LoVo (cell line): Measurements from ENCODE around the gene FBXO11.
A peak's percentile ranks its signal among the peaks of the same experiment; 100 is the strongest.

Experiments used
- DNase-seq: peaks from one replicate; pipeline ENCODE4 v3.0.0-alpha.2; 2016; ENCODE audit warnings: low spot score

Gene FBXO11

GRCh38 chr2:47849368-47849767, 56.9 kb downstream of the FBXO11 start:
- DNase-seq: no peak

DNA sequence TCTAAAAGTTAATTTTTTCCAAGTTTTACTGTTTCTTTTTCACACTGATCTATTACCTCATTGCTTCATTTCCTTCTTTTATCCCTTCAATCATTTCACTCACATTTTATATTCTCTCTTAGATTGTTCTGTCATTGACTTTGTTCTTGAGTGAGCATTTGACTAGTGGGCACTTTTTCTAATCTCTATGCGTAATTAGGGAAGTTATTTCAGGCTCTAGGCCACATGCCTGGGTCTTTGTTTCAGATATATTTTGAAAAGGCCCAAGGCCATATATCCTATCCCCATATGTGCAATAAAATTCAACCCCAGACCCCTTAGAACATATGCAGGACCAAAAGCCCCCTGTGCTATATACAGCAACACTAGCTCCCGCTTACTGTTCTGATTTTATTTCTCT, 62.1 kb downstream of the FBXO11 start:
- DNase-seq: no peak

DNA sequence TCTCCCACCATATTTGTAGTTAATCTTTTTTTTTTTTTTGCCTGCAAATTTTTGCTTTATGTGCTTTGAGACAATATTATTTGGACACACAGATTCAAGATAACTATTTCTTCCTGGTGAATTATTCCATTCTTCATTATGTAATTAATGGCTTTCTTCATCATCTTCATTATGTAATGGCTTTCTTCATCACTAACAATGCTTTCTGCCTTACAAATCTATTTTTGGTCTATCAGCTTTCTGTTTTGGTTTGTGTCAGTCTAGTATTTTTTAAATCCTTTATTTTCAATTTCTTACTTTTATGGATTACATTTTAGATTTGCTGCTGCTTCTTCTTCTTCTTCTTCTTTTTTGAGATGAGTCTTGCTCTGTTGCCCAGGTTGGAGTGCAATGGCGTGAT, 62.9 kb downstream of the FBXO11 start:
- no peak for DNase-seq

DNA sequence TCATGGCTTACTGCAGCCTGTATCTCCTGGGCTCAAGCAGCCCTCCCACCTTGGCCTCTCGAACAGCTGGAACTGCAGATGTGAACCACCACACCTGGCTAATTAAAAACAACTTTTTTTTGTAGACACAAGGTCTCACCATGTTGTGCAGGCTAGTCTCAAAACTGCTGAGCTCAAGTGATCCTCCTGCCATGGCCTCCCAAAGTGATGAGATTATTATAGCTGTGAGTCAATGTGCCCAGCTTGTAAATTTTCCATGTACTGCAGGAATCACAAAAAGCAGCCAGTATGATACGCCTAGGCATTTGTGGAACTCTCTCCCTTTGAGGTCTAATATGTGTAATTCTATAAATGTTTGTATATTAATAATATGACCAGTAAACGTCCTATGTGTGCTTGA, 63.5 kb downstream of the FBXO11 start:
- DNase-seq: no peak

DNA sequence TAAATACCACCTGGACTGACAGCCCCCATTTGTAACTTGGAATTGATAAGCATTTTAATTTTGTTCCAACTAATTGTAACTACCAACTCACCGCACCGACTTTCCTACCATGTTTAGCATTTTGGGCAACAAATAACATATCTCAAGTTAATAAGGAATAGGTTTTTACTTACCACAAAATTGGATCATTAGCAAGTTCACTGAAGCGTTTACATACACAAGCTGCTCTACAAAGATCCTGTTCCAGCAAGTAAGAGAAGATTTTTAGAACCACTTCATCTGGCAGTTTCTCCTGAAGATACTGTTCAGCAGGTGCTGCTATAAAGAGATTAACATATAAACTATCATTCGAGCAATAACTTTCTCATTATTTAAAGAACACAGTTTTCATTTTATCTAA, 67.6 kb downstream of the FBXO11 start:
- DNase-seq: no peak

GRCh38 chr2:47838249-47838648, 68.0 kb downstream of the FBXO11 start:
- no peak for DNase-seq

DNA sequence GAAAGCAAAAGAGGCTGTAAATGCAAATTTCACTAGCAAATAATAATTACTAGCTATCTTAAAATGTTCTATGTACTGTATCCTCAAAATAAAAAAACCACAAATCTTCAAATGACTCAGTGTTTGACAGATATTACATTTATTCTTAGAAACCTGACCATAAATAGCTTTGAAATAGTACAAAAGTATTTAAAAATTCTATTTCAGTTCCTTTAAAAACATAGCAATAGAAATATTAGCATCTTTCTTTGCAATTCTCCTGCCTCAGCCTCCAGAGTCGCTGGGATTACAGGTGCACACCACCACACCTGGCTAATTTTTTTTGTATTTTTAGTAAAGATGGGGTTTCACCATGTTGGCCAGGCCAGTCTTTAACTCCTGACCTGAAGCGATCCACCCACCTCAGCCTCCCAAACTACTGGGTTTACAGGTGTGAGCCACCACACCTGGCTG, 72.8 kb downstream of the FBXO11 start:
- DNase-seq: no peak

DNA sequence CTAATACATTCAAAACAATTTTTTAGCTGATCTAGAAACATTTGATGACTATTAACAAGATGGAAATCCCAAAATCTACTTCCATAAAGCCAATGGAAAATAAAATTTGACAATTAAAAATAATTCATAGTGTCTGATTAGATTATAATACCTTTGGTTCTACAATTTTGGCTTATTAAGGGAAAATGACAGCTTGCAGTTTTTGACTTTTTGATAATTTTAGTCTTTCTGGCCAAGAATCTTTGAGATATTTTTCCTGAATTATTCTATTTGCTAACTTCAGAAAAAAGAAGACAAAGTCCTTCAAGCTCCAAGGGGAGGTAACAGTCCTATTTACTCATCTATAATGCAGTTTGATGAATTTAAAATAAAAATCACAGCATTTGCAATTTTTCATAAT, 83.8 kb downstream of the FBXO11 start:
- no peak for DNase-seq

DNA sequence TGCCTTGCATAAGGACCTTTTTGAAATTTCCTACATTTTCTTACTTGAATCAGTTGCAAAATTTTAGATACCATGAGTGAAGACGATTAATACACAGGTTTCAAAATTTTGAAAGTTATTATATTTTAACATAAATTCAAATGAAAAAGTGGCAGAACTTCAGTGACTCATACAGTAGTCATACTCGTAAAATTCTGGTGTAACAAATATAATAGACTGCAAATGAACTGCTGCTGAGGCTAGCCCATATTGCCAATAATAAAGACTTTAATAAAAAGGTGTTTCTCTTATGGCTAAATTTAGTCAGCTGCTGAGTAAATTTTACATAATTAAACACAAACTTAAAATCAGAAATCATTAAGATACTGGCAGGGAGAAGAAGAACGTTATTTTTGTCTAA, 86.5 kb downstream of the FBXO11 start:
- peak; percentile 20 for DNase-seq

- no peak for DNase-seq
Observed at GRCh38 chr2:47818777-47819176, 87.5 kb downstream of the FBXO11 start.

DNA sequence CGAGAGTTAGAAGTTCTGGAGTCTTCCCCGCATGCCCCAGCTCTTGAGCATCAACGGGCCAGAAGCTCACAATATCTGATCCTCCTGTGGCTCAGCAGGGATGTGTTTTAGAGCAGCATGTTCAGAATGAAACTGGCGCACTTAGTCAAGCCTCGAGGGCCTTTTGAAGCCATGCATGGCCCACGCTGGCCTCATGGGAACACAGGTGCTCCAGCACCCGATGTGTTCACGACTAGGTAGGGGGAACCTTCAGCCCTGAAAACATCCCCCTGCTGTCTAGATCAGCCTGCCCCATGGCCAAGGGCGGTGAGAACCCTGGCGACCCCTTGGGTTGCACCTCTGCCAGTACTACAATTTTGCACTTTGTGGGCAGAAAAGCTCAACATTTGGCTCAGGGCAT, 90.5 kb downstream of the FBXO11 start:
- no peak for DNase-seq

DNA sequence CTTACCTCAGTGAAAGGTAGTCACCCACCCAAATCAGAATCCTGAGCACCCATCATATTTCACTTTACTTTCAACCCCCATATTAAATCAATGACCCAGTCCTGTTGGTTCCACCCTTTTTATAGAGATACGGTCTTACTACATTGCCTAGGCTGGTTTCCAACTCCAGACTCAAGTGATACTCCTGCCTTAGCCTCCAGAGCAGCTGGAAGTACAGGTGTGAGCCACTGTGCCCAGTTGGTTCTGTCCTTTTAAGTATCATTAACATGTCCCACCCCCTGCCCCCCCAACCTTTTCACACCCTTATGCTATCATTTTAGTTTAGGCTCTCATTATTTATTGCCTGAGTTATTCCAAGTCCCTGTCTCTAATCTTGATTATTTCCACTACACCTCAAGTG, 94.6 kb downstream of the FBXO11 start:
- no peak for DNase-seq

DNA sequence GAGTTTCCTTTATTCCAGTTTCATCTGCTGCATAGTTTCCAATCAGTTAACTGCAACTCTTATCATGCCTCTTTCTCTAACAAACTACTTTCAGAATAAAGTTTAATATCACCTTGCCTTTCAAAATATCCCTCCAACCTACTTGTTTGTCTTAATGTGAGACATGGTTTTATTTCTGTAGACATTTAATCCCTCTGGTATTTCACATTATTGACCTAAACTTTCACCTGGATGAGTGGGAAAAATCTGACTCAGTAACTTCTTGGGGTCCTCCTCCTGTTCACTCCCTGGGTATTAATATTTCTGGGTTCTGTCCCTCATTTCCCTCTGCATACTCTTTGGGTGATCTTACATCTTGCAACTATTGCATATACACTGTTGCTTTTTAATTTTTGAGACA, 95.4 kb downstream of the FBXO11 start:
- no peak for DNase-seq

DNA sequence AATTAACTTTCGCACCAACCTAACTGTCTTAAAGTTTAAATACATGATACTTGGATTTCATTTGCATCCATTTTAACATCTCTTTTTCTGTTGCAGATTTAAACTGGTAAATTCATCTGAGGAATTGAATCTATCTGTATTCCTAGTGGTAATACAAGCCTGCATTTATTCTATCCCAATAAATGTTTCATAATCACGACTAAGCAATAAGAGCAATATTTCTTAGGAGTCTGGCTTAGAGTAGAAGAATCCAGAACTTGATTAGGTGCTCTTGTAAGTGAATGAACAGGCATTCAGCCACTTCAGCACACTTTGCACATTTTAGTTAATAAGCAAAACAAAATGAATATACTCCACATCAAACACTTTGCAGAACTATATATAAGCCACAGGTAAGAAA, 96.4 kb downstream of the FBXO11 start:
- no peak for DNase-seq

- no peak for DNase-seq
Observed at GRCh38 chr2:47808614-47809013, 97.7 kb downstream of the FBXO11 start.

DNA sequence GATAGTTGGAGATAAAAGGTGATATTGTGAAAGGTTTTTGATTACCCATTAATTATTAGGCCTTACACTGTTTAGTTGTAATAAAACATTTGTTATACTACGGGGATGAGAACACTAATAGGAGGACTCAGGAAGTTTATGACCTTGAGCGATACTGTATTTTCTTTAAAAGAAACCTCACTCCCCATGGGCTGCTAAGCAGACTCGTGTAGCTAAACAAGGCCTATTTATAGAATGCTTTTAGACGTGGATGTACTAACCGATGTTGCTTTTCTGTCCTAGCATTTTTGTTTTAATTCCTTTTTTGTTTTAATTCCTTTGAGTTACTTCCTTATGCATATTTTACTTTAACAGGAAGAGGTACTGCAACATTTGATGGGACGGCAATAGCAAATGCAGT, 100.4 kb downstream of the FBXO11 start:
- no peak for DNase-seq

DNA sequence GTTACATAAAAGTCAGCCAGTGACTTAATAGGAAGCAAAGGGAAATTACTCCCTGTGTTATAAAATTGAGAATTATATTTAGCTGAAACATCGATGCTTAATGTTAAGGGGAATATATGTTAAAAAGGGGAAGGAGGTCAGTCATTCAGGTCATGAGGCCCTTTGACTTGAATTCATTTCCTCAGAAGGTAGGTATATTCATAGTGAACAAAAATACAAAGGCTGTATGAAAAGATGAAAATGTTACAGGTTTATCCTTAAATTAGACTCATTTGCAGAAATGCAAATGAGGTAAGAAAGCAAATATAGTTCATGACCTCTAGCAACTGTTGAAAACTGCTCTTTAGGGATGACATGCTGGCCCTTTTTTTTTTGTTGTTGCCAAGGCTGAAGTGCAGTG, 102.5 kb downstream of the FBXO11 start:
- no peak for DNase-seq

DNA sequence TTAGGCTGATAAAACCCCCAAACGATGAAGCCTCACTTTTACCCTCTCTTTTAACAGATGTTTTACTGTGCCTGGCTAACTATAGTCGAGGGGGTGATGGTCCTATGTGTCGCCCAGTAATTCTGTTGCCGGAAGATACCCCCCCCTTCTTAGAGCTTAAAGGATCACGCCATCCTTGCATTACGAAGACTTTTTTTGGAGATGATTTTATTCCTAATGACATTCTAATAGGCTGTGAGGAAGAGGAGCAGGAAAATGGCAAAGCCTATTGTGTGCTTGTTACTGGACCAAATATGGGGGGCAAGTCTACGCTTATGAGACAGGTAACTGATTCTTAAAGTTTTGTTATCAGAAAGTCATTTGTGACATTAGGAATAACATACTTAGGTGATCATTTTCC, 102.9 kb downstream of the FBXO11 start:
- no peak for DNase-seq

DNA sequence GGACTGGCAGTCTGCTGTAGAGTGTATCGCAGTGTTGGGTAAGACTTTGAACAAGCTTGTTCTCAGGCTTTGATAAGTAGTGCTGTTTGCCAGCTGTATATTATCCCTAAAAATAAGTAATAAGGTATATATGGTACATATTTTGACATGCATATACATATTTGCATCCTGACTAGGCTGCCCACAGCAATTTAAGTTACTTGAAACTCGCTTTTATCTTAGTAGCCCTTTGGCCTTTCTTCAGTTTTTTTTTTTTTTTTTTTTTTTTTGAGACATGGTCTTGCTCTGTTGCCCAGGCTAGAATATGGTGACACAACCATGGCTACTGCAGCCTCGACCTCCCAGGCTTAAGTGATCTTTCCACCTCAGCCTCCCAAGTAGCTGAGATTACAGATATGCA, 105.2 kb downstream of the FBXO11 start:
- DNase-seq: no peak

DNA sequence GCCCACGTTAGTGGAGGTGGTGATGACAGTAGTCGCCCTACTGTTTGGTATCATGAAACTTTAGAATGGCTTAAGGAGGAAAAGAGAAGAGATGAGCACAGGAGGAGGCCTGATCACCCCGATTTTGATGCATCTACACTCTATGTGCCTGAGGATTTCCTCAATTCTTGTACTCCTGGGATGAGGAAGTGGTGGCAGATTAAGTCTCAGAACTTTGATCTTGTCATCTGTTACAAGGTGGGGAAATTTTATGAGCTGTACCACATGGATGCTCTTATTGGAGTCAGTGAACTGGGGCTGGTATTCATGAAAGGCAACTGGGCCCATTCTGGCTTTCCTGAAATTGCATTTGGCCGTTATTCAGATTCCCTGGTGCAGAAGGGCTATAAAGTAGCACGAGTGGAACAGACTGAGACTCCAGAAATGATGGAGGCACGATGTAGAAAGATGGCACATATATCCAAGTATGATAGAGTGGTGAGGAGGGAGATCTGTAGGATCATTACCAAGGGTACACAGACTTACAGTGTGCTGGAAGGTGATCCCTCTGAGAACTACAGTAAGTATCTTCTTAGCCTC, 107.2 kb downstream of the FBXO11 start:
- no peak for DNase-seq

- no peak for DNase-seq
Observed at GRCh38 chr2:47798631-47799030, 107.7 kb downstream of the FBXO11 start.

- DNase-seq: no peak
Observed at GRCh38 chr2:47796090-47796697, 110.1 kb downstream of the FBXO11 start.

DNA sequence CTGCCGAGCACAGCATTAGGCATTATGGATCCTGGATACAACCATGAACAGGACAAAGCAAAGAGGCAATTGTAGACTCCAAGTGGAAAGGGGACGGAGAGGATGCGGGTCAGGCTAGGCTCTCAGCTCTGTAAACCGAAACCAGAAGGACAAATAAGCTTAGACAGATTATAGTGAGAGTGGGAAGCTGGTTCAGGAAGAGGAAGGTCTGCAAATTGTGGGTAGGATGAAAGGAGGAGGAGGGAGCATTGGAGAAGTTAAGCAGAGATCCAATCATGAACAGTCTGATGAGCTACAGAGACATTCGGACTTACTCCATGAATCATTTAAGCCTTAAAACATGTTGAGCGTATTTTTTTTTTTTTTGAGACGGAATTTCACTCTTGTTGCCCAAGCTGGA, 120.3 kb downstream of the FBXO11 start:
- DNase-seq: no peak

DNA sequence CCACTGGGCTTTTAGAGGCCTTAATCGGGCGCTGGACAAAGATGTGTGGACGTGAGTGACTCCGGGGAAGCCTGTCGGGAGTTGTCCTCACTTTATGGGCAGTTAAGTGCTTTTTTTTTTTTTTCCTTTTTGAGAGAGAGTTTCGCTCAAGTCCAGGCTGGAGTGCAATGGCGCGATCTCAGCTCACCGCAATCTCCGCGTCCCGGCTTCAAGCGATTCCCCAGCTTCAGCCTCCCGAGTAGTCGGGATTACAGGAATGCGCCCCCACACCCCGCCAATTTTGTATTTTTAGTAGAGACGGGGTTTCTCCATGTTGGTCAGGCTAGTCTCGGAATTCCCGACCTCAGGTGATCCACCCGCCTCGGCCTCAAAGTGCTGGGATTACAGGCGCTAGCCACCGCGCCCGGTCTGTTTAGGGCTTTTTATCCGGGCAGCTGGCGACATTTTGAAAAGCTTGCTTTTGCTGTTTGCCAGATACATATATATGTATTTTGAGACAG, 121.9 kb downstream of the FBXO11 start:
- DNase-seq: no peak
